ENCODE results near the gene SLC25A30. TPM values are rescaled to one million over a fixed set of nuclear protein-coding genes. Genes with fewer than 3 reads are reported as not detected.
"Not testable (repeated sequence)": the region's sequence is repeated elsewhere in the genome, so short reads cannot be mapped to it uniquely, and the experiment has no call there.

SLC25A30 gene
- total and polyA plus RNA-seq, 10 donors: 5.9 to 31.9 (median 19.0) TPM

GRCh38 chr13:45385907-45386553, 32.1 kb downstream of the SLC25A30 start:
- DNase-seq: no peak
- no peak overlapping the region for H3K4me3 ChIP-seq
- peaks cover 0 to 3% (median 0%) of the 10 kb centered on the region in 8 donors for H3K9me3 ChIP-seq
- no peaks in the 10 kb centered on the region for H3K4me1 ChIP-seq
- peaks cover 0 to 54% (median 1%) of the 10 kb centered on the region in 6 donors for H3K36me3 ChIP-seq
- 70 to 86% (median 77%) methylated on average over 5 of the region's 5 CpGs for WGBS, 5 donors
- H3K27ac ChIP-seq: no peak overlapping the region
- no peak for TF ChIP-seq POLR2AphosphoS5 (IDR thresholded peaks at IDR 0.05)
- no peak for TF ChIP-seq CTCF (IDR thresholded peaks at IDR 0.05 in 8 of 11, conservative IDR thresholded peaks at IDR 0.05 in 3 of 11)
- no peak for TF ChIP-seq POLR2A (IDR thresholded peaks at IDR 0.05)
- no peaks in the 10 kb centered on the region for H3K27me3 ChIP-seq (replicated peaks in 1 of 7)
- intact Hi-C loops (cut with DNase I; ENCODE audit: low total_unique reads): no loop called here

GRCh38 chr13:45385320-45385719, 32.9 kb downstream of the SLC25A30 start:
- intact Hi-C loops (cut with DNase I; ENCODE audit: low total_unique reads): no loop called here
- DNase-seq: no peak
- Histone ChIP-seq H3K27me3 (replicated peaks in 1 of 7) (no peaks in the 10 kb centered on the region), H3K9me3 (peaks cover 0 to 3% (median 0%) of the 10 kb centered on the region in 8 donors), H3K4me3 (no peak overlapping the region), H3K4me1 (no peaks in the 10 kb centered on the region), H3K27ac (no peak overlapping the region), H3K36me3 (peaks cover 0 to 47% (median 0%) of the 10 kb centered on the region in 6 donors)
- no peak for TF ChIP-seq POLR2AphosphoS5 (IDR thresholded peaks at IDR 0.05)
- no peak for TF ChIP-seq POLR2A (IDR thresholded peaks at IDR 0.05)
- no peak for TF ChIP-seq CTCF (IDR thresholded peaks at IDR 0.05 in 8 of 11, conservative IDR thresholded peaks at IDR 0.05 in 3 of 11)
- 94 to 98% (median 97%) methylated on average over 5 of the region's 5 CpGs for WGBS, 5 donors

- intact Hi-C loops (cut with DNase I; ENCODE audit: low total_unique reads): no loop called here
- TF ChIP-seq POLR2A (IDR thresholded peaks at IDR 0.05) (no peak), POLR2AphosphoS5 (IDR thresholded peaks at IDR 0.05) (no peak), CTCF (IDR thresholded peaks at IDR 0.05 in 8 of 11, conservative IDR thresholded peaks at IDR 0.05 in 3 of 11) (no peak)
- 85 to 96% (median 88%) methylated on average over 4 of the region's 4 CpGs for WGBS, 5 donors
- Histone ChIP-seq H3K9me3 (peaks cover 0 to 3% (median 0%) of the 10 kb centered on the region in 8 donors), H3K4me1 (no peaks in the 10 kb centered on the region), H3K27me3 (replicated peaks in 1 of 7) (no peaks in the 10 kb centered on the region), H3K4me3 (no peak overlapping the region), H3K27ac (no peak overlapping the region), H3K36me3 (peaks cover 0 to 45% (median 0%) of the 10 kb centered on the region in 6 donors)
- DNase-seq: no peak
Measured at GRCh38 chr13:45384474-45385174, 33.5 kb downstream of the SLC25A30 start.

- DNase-seq; H3K4me3 ChIP-seq; intact Hi-C loops (cut with DNase I; ENCODE audit: low total_unique reads); H3K27me3 ChIP-seq (replicated peaks in 1 of 7); H3K27ac ChIP-seq; H3K4me1 ChIP-seq; H3K9me3 ChIP-seq: not testable (repeated sequence)
- WGBS, 5 donors: 88 to 99% (median 92%) methylated on average over 4 to 8 of the region's 8 CpGs
- H3K36me3 ChIP-seq: peaks cover 0 to 31% (median 0%) of the 10 kb centered on the region in 6 donors
Measured at GRCh38 chr13:45382739-45383138, 35.4 kb downstream of the SLC25A30 start.
